CD4-positive, alpha-beta T cell treated with Interleukin-4 for 1 hour (primary cell): ENCODE measurements around the gene SGTA.
A peak's percentile ranks its signal among the peaks of the same experiment; 100 is the strongest.
"Not testable (repeated sequence)": the region's sequence is repeated elsewhere in the genome, so short reads cannot be mapped to it uniquely, and the experiment has no call there.

ENCODE experiments used
- DNase-seq, 2 donors: peaks; one replicate each; pipeline ENCODE4 v3.0.0-alpha.2; 2020 to 2022

SGTA gene

GRCh38 chr19:2792666-2793065, 9.6 kb upstream of the SGTA start:
- not testable (repeated sequence) for DNase-seq

GRCh38 chr19:2791876-2792275, 8.8 kb upstream of the SGTA start:
- DNase-seq: no peak

- no peak for DNase-seq
Measured at GRCh38 chr19:2791440-2791839, 8.4 kb upstream of the SGTA start.

- DNase-seq: no peak
Measured at GRCh38 chr19:2790557-2791271, 7.6 kb upstream of the SGTA start.

GRCh38 chr19:2790194-2790556, 7.1 kb upstream of the SGTA start:
- DNase-seq: no peak

- DNase-seq: no peak
Measured at GRCh38 chr19:2788237-2788636, 5.2 kb upstream of the SGTA start.

- DNase-seq: no peak
Measured at GRCh38 chr19:2787115-2787514, 4.0 kb upstream of the SGTA start.

- peak; percentile 98 to 99 for DNase-seq
Measured at GRCh38 chr19:2785244-2785997, 2.3 kb upstream of the SGTA start, which contains the start of gene THOP1. Gene THOP1 (plus strand): TSS chr19:2785503. CDS start chr19:2785663, 160 bp downstream.

- no peak for DNase-seq
Measured at GRCh38 chr19:2783781-2784145, 690 bp upstream of the SGTA start.

- no peak for DNase-seq
Measured at GRCh38 chr19:2782329-2782935, 641 bp downstream of the SGTA start.

- no peak for DNase-seq
Measured at GRCh38 chr19:2780284-2780683, 2.8 kb downstream of the SGTA start.

GRCh38 chr19:2779121-2779740, 3.8 kb downstream of the SGTA start:
- no peak for DNase-seq

- DNase-seq: no peak
Measured at GRCh38 chr19:2777952-2778683, 5.0 kb downstream of the SGTA start.

- DNase-seq: peak; percentile 71 to 76
Measured at GRCh38 chr19:2775556-2776430, 7.3 kb downstream of the SGTA start.

GRCh38 chr19:2774953-2775555, 8.0 kb downstream of the SGTA start:
- DNase-seq: no peak

GRCh38 chr19:2774083-2774679, 8.9 kb downstream of the SGTA start:
- DNase-seq: no peak

GRCh38 chr19:2771786-2772674, 11.0 kb downstream of the SGTA start:
- no peak for DNase-seq

GRCh38 chr19:2770055-2771013, 12.7 kb downstream of the SGTA start:
- DNase-seq: no peak

GRCh38 chr19:2769218-2769617, 13.9 kb downstream of the SGTA start:
- no peak for DNase-seq
